H1 (cell line): ENCODE data around the gene TCEA2. TPM values are rescaled to one million over a fixed set of nuclear protein-coding genes. Genes with fewer than 3 reads are reported as not detected.
A peak's percentile ranks its signal among the peaks of the same experiment; 100 is the strongest.

Source experiments
- CTCF ChIA-PET: fragments of 300-600 bp; sonication (Branson Sonifier 250); formaldehyde crosslinking; loops from one replicate; lab custom pipeline; 2021; ENCODE audit not compliant: partially characterized antibody; lab: Charles Lee
- POLR2A ChIA-PET: fragments of 300-600 bp; sonication (Branson Sonifier 250); formaldehyde crosslinking; loops from one replicate; lab custom pipeline; 2021; ENCODE audit warnings: inconsistent platforms; ENCODE audit not compliant: partially characterized antibody; lab: Charles Lee
- DNase-seq, 2 experiments: peaks; one replicate each; pipeline versions ENCODE4 v3.0.0 to v3.0.0-alpha.2; 2010 to 2022; ENCODE audit warnings: low spot score in 2 of 2, low read depth in 1 of 2, mixed read lengths in 1 of 2
- FAIRE-seq: peaks from 2 replicates; lab custom pipeline; 2011; peaks lifted over from hg19 to GRCh38; lab: Jason Lieb, UNC
- H2AFZ ChIP-seq: 2 replicates; pipeline ENCODE4 v1.8.1; 2012; ENCODE audit warnings: low read length, inconsistent platforms
- H2AK5ac ChIP-seq: 2 replicates; pipeline ENCODE4 v1.6.1; 2013; ENCODE audit warnings: low read depth, low read length
- H2BK120ac ChIP-seq: replicated peaks from 2 replicates; pipeline ENCODE3; 2013; ENCODE audit warnings: low read depth, low read length, inconsistent platforms
- H2BK12ac ChIP-seq: 2 replicates; pipeline ENCODE4 v1.6.1; 2013; ENCODE audit warnings: low read depth, low read length
- H2BK15ac ChIP-seq: 2 replicates; pipeline ENCODE4 v1.6.1; 2013; ENCODE audit warnings: low read length
- H2BK20ac ChIP-seq: 2 replicates; pipeline ENCODE4 v1.6.1; 2013; ENCODE audit warnings: low read length
- H2BK5ac ChIP-seq: 2 replicates; pipeline ENCODE4 v1.6.1; 2013; ENCODE audit warnings: low read depth, low read length
- H3K14ac ChIP-seq: 2 replicates; pipeline ENCODE4 v1.6.1; 2013; ENCODE audit warnings: inconsistent platforms; ENCODE audit not compliant: insufficient read length
- H3K18ac ChIP-seq: 2 replicates; pipeline ENCODE4 v1.6.1; 2013; ENCODE audit warnings: low read length; ENCODE audit errors: extremely low read depth
- H3K23ac ChIP-seq: 2 replicates; pipeline ENCODE4 v1.6.1; 2013; ENCODE audit warnings: inconsistent platforms; ENCODE audit not compliant: insufficient read length
- H3K23me2 ChIP-seq: 2 replicates; pipeline ENCODE4 v1.6.1; 2013; ENCODE audit warnings: low read depth, low read length
- H3K27ac ChIP-seq: 2 replicates; pipeline ENCODE4 v1.6.1; 2011; ENCODE audit warnings: low read depth, low read length, inconsistent platforms
- H3K27me3 ChIP-seq, 4 experiments: replicated peaks in 1 of 4; 1 replicate in 1 of 4; 2 replicates in 3 of 4; pipeline versions ENCODE4 v1.6.1 to v1.8.1; 2011 to 2013; ENCODE audit warnings: low read length in 3 of 4, mild to moderate bottlenecking in 3 of 4, inconsistent platforms in 2 of 4, mixed read lengths in 2 of 4, moderate library complexity in 1 of 4; ENCODE audit not compliant: control insufficient read depth in 3 of 4, insufficient read depth in 3 of 4; ENCODE audit errors: extremely low read depth in 1 of 4
- H3K36me3 ChIP-seq, 4 experiments: 2 replicates each; pipeline versions ENCODE4 v1.6.1 to v1.8.1; 2011 to 2013; ENCODE audit warnings: mild to moderate bottlenecking in 4 of 4, low read length in 3 of 4, moderate library complexity in 2 of 4, control low read depth in 1 of 4, inconsistent platforms in 1 of 4; ENCODE audit not compliant: insufficient read depth in 4 of 4, control insufficient read depth in 2 of 4
- H3K4ac ChIP-seq: replicated peaks from 2 replicates; pipeline ENCODE3; 2013; ENCODE audit warnings: low read length, low read depth, mixed read lengths, inconsistent platforms; ENCODE audit not compliant: insufficient read length
- H3K4me1 ChIP-seq, 4 experiments: replicated peaks in 1 of 4; 1 replicate in 1 of 4; 2 replicates in 3 of 4; pipeline versions ENCODE4 v1.6.1 to v1.8.1; 2011 to 2013; ENCODE audit warnings: low read length in 3 of 4, inconsistent platforms in 2 of 4, mixed read lengths in 1 of 4; ENCODE audit not compliant: insufficient read depth in 4 of 4, control insufficient read depth in 3 of 4
- H3K4me2 ChIP-seq, 2 experiments: 2 replicates each; pipeline versions ENCODE4 v1.6.1 to v1.8.1; 2011 to 2013; ENCODE audit warnings: low read depth in 2 of 2, low read length in 2 of 2, control low read depth in 1 of 2, inconsistent platforms in 1 of 2, mild to moderate bottlenecking in 1 of 2; ENCODE audit not compliant: insufficient read depth in 1 of 2
- H3K4me3 ChIP-seq, 4 experiments: fragments of 200-600, 300-600 bp in 1 of 4; sonication (generic), shearing (Covaris generic), sonication (Bioruptor Twin) in 1 of 4; 2 replicates each; pipeline versions ENCODE4 v1.5.1 to v1.8.1; 2011 to 2016; ENCODE audit warnings: low read length in 4 of 4, low read depth in 3 of 4, control low read depth in 2 of 4, inconsistent platforms in 2 of 4, mild to moderate bottlenecking in 2 of 4, mixed read lengths in 1 of 4, moderate library complexity in 1 of 4; ENCODE audit not compliant: insufficient read depth in 2 of 4; ENCODE audit errors: extremely low read depth in 1 of 4
- H3K56ac ChIP-seq: replicated peaks from 2 replicates; pipeline ENCODE3; 2013; ENCODE audit warnings: low read depth, mild to moderate bottlenecking, mixed read lengths, low read length, inconsistent platforms; ENCODE audit not compliant: insufficient read length
- H3K79me1 ChIP-seq: 2 replicates; pipeline ENCODE4 v1.6.1; 2013; ENCODE audit warnings: low read depth, low read length, control low read depth
- H3K79me2 ChIP-seq, 2 experiments: 2 replicates each; pipeline versions ENCODE4 v1.6.1 to v1.8.1; 2012 to 2013; ENCODE audit warnings: low read length in 2 of 2, mild to moderate bottlenecking in 2 of 2, inconsistent platforms in 1 of 2; ENCODE audit not compliant: insufficient read depth in 2 of 2, control insufficient read depth in 1 of 2
- H3K9ac ChIP-seq, 4 experiments: replicated peaks in 1 of 4; 1 replicate in 1 of 4; 2 replicates in 3 of 4; pipeline versions ENCODE4 v1.6.1 to v1.8.1; 2011 to 2013; ENCODE audit warnings: low read depth in 3 of 4, low read length in 3 of 4, control low read depth in 2 of 4, mild to moderate bottlenecking in 2 of 4, moderate library complexity in 2 of 4, inconsistent platforms in 1 of 4; ENCODE audit errors: extremely low read depth in 1 of 4
- H3K9me3 ChIP-seq, 2 experiments: 2 replicates each; pipeline versions ENCODE4 v1.6.1 to v1.8.1; 2012 to 2013; ENCODE audit warnings: mild to moderate bottlenecking in 2 of 2, moderate library complexity in 2 of 2, control low read depth in 1 of 2, inconsistent platforms in 1 of 2, low read depth in 1 of 2, low read length in 1 of 2, mixed read lengths in 1 of 2; ENCODE audit not compliant: insufficient read depth in 2 of 2
- H4K20me1 ChIP-seq, 2 experiments: replicated peaks in 1 of 2; 2 replicates each; pipeline versions ENCODE3 to v1.8.1; 2011 to 2013; ENCODE audit warnings: inconsistent platforms in 2 of 2, low read length in 2 of 2, mild to moderate bottlenecking in 1 of 2; ENCODE audit not compliant: insufficient read depth in 2 of 2, control insufficient read depth in 1 of 2
- H4K5ac ChIP-seq: 2 replicates; pipeline ENCODE4 v1.6.1; 2013; ENCODE audit warnings: low read length, low read depth, mixed read lengths, inconsistent platforms; ENCODE audit not compliant: insufficient read length
- H4K8ac ChIP-seq: 2 replicates; pipeline ENCODE4 v1.8.0; 2013; ENCODE audit warnings: mild to moderate bottlenecking, moderate library complexity, low read length, inconsistent platforms; ENCODE audit not compliant: insufficient read depth; ENCODE audit errors: extremely low read depth
- H4K91ac ChIP-seq: replicated peaks from 2 replicates; pipeline ENCODE3; 2013; ENCODE audit warnings: low read length, mixed read lengths, inconsistent platforms; ENCODE audit not compliant: insufficient read length
- CEBPB ChIP-seq: IDR thresholded peaks from 2 replicates; pipeline ENCODE4 v1.6.1; 2012; ENCODE audit warnings: low read depth, low read length
- CTCF ChIP-seq, 3 experiments: IDR thresholded peaks; 1 replicate in 2 of 3; 2 replicates in 1 of 3; pipeline versions ENCODE4 v1.5.1 to v1.6.1; 2011; ENCODE audit warnings: low read length in 3 of 3, mild to moderate bottlenecking in 3 of 3, inconsistent platforms in 2 of 3, low read depth in 1 of 3, moderate library complexity in 1 of 3; ENCODE audit not compliant: insufficient read depth in 1 of 3; ENCODE audit errors: control extremely low read depth in 1 of 3
- JUN ChIP-seq: IDR thresholded peaks from 2 replicates; pipeline ENCODE4 v1.6.1; 2011; ENCODE audit warnings: low read depth, mild to moderate bottlenecking, improper control_type of control experiment, low read length
- KDM5A ChIP-seq: fragments of 200-600 bp; IDR thresholded peaks from 2 replicates; pipeline ENCODE4 v1.7.1; 2012; ENCODE audit warnings: mild to moderate bottlenecking, low read length, inconsistent platforms, mixed read lengths
- MAX ChIP-seq: IDR thresholded peaks from 2 replicates; pipeline ENCODE4 v1.6.1; 2012; ENCODE audit warnings: inconsistent platforms
- PHF8 ChIP-seq: fragments of 200-600 bp; sonication (generic); conservative IDR thresholded peaks from 2 replicates; pipeline ENCODE4 v1.7.1; 2012; ENCODE audit warnings: low read depth, mild to moderate bottlenecking, inconsistent platforms, low read length, moderate library complexity
- RAD21 ChIP-seq, 2 experiments: IDR thresholded peaks in 1 of 2; conservative IDR thresholded peaks in 1 of 2; 2 replicates each; pipeline ENCODE4 v1.6.1; 2011; ENCODE audit warnings: low read depth in 2 of 2, low read length in 2 of 2, improper control_type of control experiment in 1 of 2, inconsistent platforms in 1 of 2, mild to moderate bottlenecking in 1 of 2, moderate library complexity in 1 of 2
- RNF2 ChIP-seq: fragments of 200-900, 300-1000 bp; sonication (generic); IDR thresholded peaks from 2 replicates; pipeline ENCODE4 v1.7.1; 2016; ENCODE audit warnings: borderline replicate concordance, low read depth, mild to moderate bottlenecking, antibody characterized with exemption, low read length; ENCODE audit not compliant: poor library complexity, severe bottlenecking; ENCODE audit errors: missing control alignments
- TAF1 ChIP-seq: IDR thresholded peaks from 2 replicates; pipeline ENCODE4 v1.6.1; 2011; ENCODE audit warnings: mild to moderate bottlenecking, low read depth, low read length
- WGBS, 2 experiments: shearing (Covaris generic) in 1 of 2; methylation state at CpG; one replicate each; pipeline versions ENCODE4 v1.1.6 to v1.1.7; 2013 to 2015; ENCODE audit warnings: low lambda C conversion rate in 2 of 2, mixed read lengths in 2 of 2, inconsistent platforms in 1 of 2, low coverage in 1 of 2, missing lambda C conversion rate in 1 of 2; ENCODE audit not compliant: insufficient replicate concordance in 2 of 2, insufficient coverage in 1 of 2, insufficient read length in 1 of 2; ENCODE audit errors: extremely low coverage in 1 of 2, missing lambda C conversion rate in 1 of 2; 5-methylcytosine and 5-hydroxymethylcytosine counted together
- polyA plus RNA-seq, 7 experiments: library from polyadenylated mRNA; depleted of rRNA in 3 of 7; stranded (reverse) in 5 of 7; unstranded in 2 of 7; fragments of >200 nt in 5 of 7; fragments of 200-250 nt in 2 of 7; gene quantifications; 1 replicate in 5 of 7; 2 replicates in 1 of 7; 4 replicates in 1 of 7; pipeline versions ENCODE4 v1.2.1 to v1.2.3, GENCODE V29; 2011 to 2013; ENCODE audit warnings: missing spikeins in 2 of 7, mixed read lengths in 2 of 7
- total RNA-seq: library from RNA; stranded (reverse); fragmentation: NEBNext Ultra II Directional; extraction: Animal tissue kit (Norgen Biotek cat#: 25700); gene quantifications from 2 replicates; pipeline ENCODE4 v1.2.1, GENCODE V29; 2021

Gene TCEA2
- total and polyA plus RNA-seq, 2 of the 8 experiments (the other 6 are each of a cell fraction or from before 2014, with no cell fraction given) = 41.4 to 42.3 TPM

GRCh38 chr20:64083378-64083803 lies 20.4 kb downstream of the TCEA2 start:
- no peak overlapping the region for H2BK120ac ChIP-seq
- H3K36me3 ChIP-seq = no peaks in the 10 kb centered on the region
- H3K27me3 ChIP-seq = peaks cover 6 to 55% (median 42%) of the 10 kb centered on the region in 4 experiments
- no peak overlapping the region for H3K9ac ChIP-seq
- H3K4ac ChIP-seq = no peak overlapping the region
- peaks cover 22% of the 10 kb centered on the region; the same call in 1 of the 2 replicates for H3K23me2 ChIP-seq
- H3K4me1 ChIP-seq = peaks cover 0 to 33% (median 19%) of the 10 kb centered on the region in 4 experiments; a peak in 6 of 7 replicates
- H3K18ac ChIP-seq = peak overlapping the region; percentile 32; the same call in 1 of the 2 replicates
- H2AFZ ChIP-seq = no peak overlapping the region
- no peak overlapping the region; the same call in 1 of the 2 replicates for H2BK5ac ChIP-seq
- H3K4me2 ChIP-seq = peak overlapping the region; percentile 88 to 98
- 0 out of 2 replicates have a peak overlapping the region, but pooled peaks have one; percentile 29 for H2BK15ac ChIP-seq
- H2BK20ac ChIP-seq = no peak overlapping the region
- peak overlapping the region; percentile 68; the same call in 1 of the 2 replicates for H2BK12ac ChIP-seq
- peak overlapping the region; percentile 42 to 73 (median 52); a peak in 7 of 8 replicates for H3K4me3 ChIP-seq
- WGBS, 2 experiments = 13% methylated on average over 7 of the region's 52 CpGs; no CpG with 5 or more reads in 1 of the 2 experiments
- peak overlapping the region; percentile 9 for H4K5ac ChIP-seq
- H3K56ac ChIP-seq = no peak overlapping the region
- POLR2A ChIA-PET = interaction anchor here (0.6 to 1.4 kb wide), 3 partner anchors 10 to 16 kb away, joined by 3 to 6 read pairs (median 5); no protein-coding TSS in a partner anchor
- CTCF ChIA-PET = interaction anchor here (0.7 to 13.0 kb wide), 15 partner anchors 10 to 320 kb away, joined by 3 to 144 read pairs (median 4); partner anchors contain the start of genes SOX18 and TCEA2
- DNase-seq (peak in 1 of 2 experiments; percentile 87), FAIRE-seq (no peak)
- no peaks in the 10 kb centered on the region for H3K9me3 ChIP-seq
- no peak overlapping the region for H2AK5ac ChIP-seq
- no peak overlapping the region for H3K27ac ChIP-seq
- H3K79me2 ChIP-seq = no peaks in the 10 kb centered on the region
- H4K91ac ChIP-seq = no peak overlapping the region
- H3K23ac ChIP-seq = no peak overlapping the region
- peak overlapping the region; percentile 63; the same call in 1 of the 2 replicates for H4K8ac ChIP-seq
- peaks cover 0 to 1% of the 10 kb centered on the region in 2 experiments for H4K20me1 ChIP-seq
- H3K79me1 ChIP-seq = no peaks in the 10 kb centered on the region
- no peak overlapping the region for H3K14ac ChIP-seq
- TF ChIP-seq KDM5A (no peak), CEBPB (no peak), RNF2 (no peak), RAD21 (IDR thresholded peaks at IDR 0.05 in 1 of 2, conservative IDR thresholded peaks at IDR 0.05 in 1 of 2; ENCODE audit: low read depth in 2 of 2, low read length in 2 of 2) (peak; percentile 68 to 77), MAX (no peak), PHF8 (no peak), JUN (no peak), TAF1 (no peak), CTCF (IDR thresholded peaks at IDR 0.05; ENCODE audit: control extremely low read depth in 1 of 3, insufficient read depth in 1 of 3, low read depth in 1 of 3, low read length in 3 of 3) (peak; percentile 51 to 75 (median 70))
